HEK293T (cell line): ENCODE data around the gene MVB12B.

Experiments used
- CTCF ChIA-PET: fragments of 350-600 bp; formaldehyde crosslinking; extraction: SDS; loops from one replicate; lab custom pipeline; 2021; ENCODE audit warnings: antibody characterized with exemption, inconsistent platforms; lab: Yijun Ruan, JAX
- POLR2A ChIA-PET: fragments of 350-600 bp; formaldehyde crosslinking; extraction: SDS; loops from one replicate; lab custom pipeline; 2020; ENCODE audit warnings: antibody characterized with exemption, inconsistent platforms; lab: Yijun Ruan, JAX
- DNase-seq: peaks from one replicate; pipeline ENCODE4 v3.0.0; 2012; ENCODE audit warnings: mixed read lengths; ENCODE audit errors: extremely low spot score
- ARNT ChIP-seq: fragments of 450-650 bp; IDR thresholded peaks from 2 replicates; pipeline ENCODE4 v1.6.1; 2017; ENCODE audit warnings: mild to moderate bottlenecking
- BHLHE40 ChIP-seq: fragments of 450-650 bp; IDR thresholded peaks from 2 replicates; pipeline ENCODE4 v1.6.1; 2016; ENCODE audit warnings: mild to moderate bottlenecking, moderate library complexity, borderline replicate concordance
- CTBP1 ChIP-seq: fragments of 450-650 bp; IDR thresholded peaks from 2 replicates; pipeline ENCODE4 v1.6.1; 2016; ENCODE audit warnings: borderline replicate concordance
- ELF4 ChIP-seq: fragments of 450-650 bp; IDR thresholded peaks from 2 replicates; pipeline ENCODE4 v1.6.1; 2017; ENCODE audit warnings: antibody characterized with exemption
- FOXA1 ChIP-seq: fragments of 450-650 bp; IDR thresholded peaks from 2 replicates; pipeline ENCODE4 v1.6.1; 2016; ENCODE audit warnings: mild to moderate bottlenecking
- FOXK2 ChIP-seq: fragments of 450-650 bp; IDR thresholded peaks from 2 replicates; pipeline ENCODE4 v1.6.1; 2016; ENCODE audit warnings: mild to moderate bottlenecking
- FOXM1 ChIP-seq: fragments of 450-650 bp; IDR thresholded peaks from 2 replicates; pipeline ENCODE4 v1.6.1; 2017; ENCODE audit warnings: mild to moderate bottlenecking, borderline replicate concordance
- HDGF ChIP-seq: fragments of 450-650 bp; IDR thresholded peaks from 2 replicates; pipeline ENCODE4 v1.6.1; 2017; ENCODE audit warnings: antibody characterized with exemption, borderline replicate concordance
- L3MBTL2 ChIP-seq: fragments of 450-650 bp; conservative IDR thresholded peaks from 2 replicates; pipeline ENCODE4 v1.6.1; 2016; ENCODE audit warnings: mild to moderate bottlenecking
- LEF1 ChIP-seq: fragments of 450-650 bp; IDR thresholded peaks from 2 replicates; pipeline ENCODE4 v1.6.1; 2017; ENCODE audit warnings: mild to moderate bottlenecking, borderline replicate concordance
- NFRKB ChIP-seq: fragments of 450-650 bp; IDR thresholded peaks from 2 replicates; pipeline ENCODE4 v1.6.1; 2016; ENCODE audit warnings: mild to moderate bottlenecking, moderate library complexity
- PKNOX1 ChIP-seq: fragments of 450-650 bp; IDR thresholded peaks from 2 replicates; pipeline ENCODE4 v1.6.1; 2016
- SP1 ChIP-seq: fragments of 450-650 bp; IDR thresholded peaks from 2 replicates; pipeline ENCODE4 v1.6.1; 2017
- SUZ12 ChIP-seq: fragments of 450-650 bp; IDR thresholded peaks from 2 replicates; pipeline ENCODE4 v1.6.1; 2016; ENCODE audit warnings: mild to moderate bottlenecking
- TARDBP ChIP-seq: fragments of 450-650 bp; IDR thresholded peaks from 2 replicates; pipeline ENCODE4 v1.6.1; 2016
- ZNF384 ChIP-seq: fragments of 450-650 bp; IDR thresholded peaks from 2 replicates; pipeline ENCODE4 v1.6.1; 2016

The MVB12B gene

GRCh38 chr9:126292736-126293521 lies 33.7 kb upstream of the MVB12B start:
- CTCF ChIA-PET, result interaction anchor here (0.5 to 0.7 kb wide), 3 partner anchors 246 to 885 kb away, joined by 3 to 4 read pairs (median 3); no protein-coding TSS in a partner anchor
- POLR2A ChIA-PET, result no interaction called here
- TF ChIP-seq TARDBP (no peak), LEF1 (no peak), ARNT (no peak), PKNOX1 (no peak), FOXA1 (no peak), SUZ12 (no peak)

GRCh38 chr9:126293522-126293889 lies 33.1 kb upstream of the MVB12B start:
- CTCF ChIA-PET, result interaction anchor here (0.5 to 0.7 kb wide), 4 partner anchors 12 to 886 kb away, joined by 3 to 4 read pairs (median 3); no protein-coding TSS in a partner anchor
- TF ChIP-seq NFRKB (no peak), ZNF384 (no peak)

More at GRCh38 chr9:126292736-126293521, 33.7 kb upstream of the MVB12B start:
- DNase-seq, result no peak

GRCh38 chr9:126294331-126295081 lies 32.1 kb upstream of the MVB12B start:
- no peak for DNase-seq
- ChIA-PET POLR2A (interaction anchor here (0.9 kb wide), 1 partner anchor 31 kb away, joined by 3 read pairs; no protein-coding TSS in a partner anchor), CTCF (interaction anchor here (0.7 kb wide), 1 partner anchor 13 kb away, joined by 3 read pairs; no protein-coding TSS in a partner anchor)
- no peak for TF ChIP-seq FOXM1
- no peak for TF ChIP-seq NFRKB
- TF ChIP-seq FOXK2, result no peak
- TF ChIP-seq CTBP1, result no peak
- no peak for TF ChIP-seq FOXA1
- TF ChIP-seq BHLHE40, result no peak
- TF ChIP-seq SP1, result no peak
- TF ChIP-seq SUZ12, result no peak
- no peak for TF ChIP-seq LEF1
- TF ChIP-seq ZNF384, result no peak
- TF ChIP-seq TARDBP, result no peak
- no peak for TF ChIP-seq HDGF
- no peak for TF ChIP-seq PKNOX1
- no peak for TF ChIP-seq ELF4
- TF ChIP-seq L3MBTL2, result no peak
- no peak for TF ChIP-seq ARNT

More at GRCh38 chr9:126293522-126293889, 33.1 kb upstream of the MVB12B start:
- POLR2A ChIA-PET, result interaction anchor here (0.9 kb wide), 1 partner anchor 32 kb away, joined by 3 read pairs; no protein-coding TSS in a partner anchor
- no peak for DNase-seq

- TF ChIP-seq SUZ12 (no peak), NFRKB (no peak), CTBP1 (no peak), ZNF384 (no peak), ELF4 (no peak), L3MBTL2 (no peak), HDGF (no peak), FOXM1 (no peak), FOXA1 (no peak), FOXK2 (no peak), SP1 (no peak), LEF1 (no peak)
- no peak for DNase-seq
- CTCF ChIA-PET, result no interaction called here
- POLR2A ChIA-PET, result no interaction called here
These were observed 31.5 kb upstream of the MVB12B start for GRCh38 chr9:126295082-126295477.

- CTCF ChIA-PET, result no interaction called here
- POLR2A ChIA-PET, result no interaction called here
- DNase-seq, result no peak
- TF ChIP-seq LEF1, result no peak
- TF ChIP-seq FOXA1, result no peak
- no peak for TF ChIP-seq BHLHE40
- no peak for TF ChIP-seq SUZ12
- no peak for TF ChIP-seq PKNOX1
- TF ChIP-seq NFRKB, result no peak
- TF ChIP-seq FOXM1, result no peak
- no peak for TF ChIP-seq L3MBTL2
- no peak for TF ChIP-seq CTBP1
- no peak for TF ChIP-seq ELF4
These were observed 31.1 kb upstream of the MVB12B start for GRCh38 chr9:126295516-126295915.
